GM19193 (cell line): ENCODE data around the gene MYO7A.

ENCODE experiments used
- POLR2A ChIP-seq: IDR thresholded peaks from 4 replicates; pipeline ENCODE4 v1.6.1; 2011; ENCODE audit not compliant: insufficient read depth, insufficient read length; ENCODE audit errors: extremely low read depth

Gene MYO7A

DNA sequence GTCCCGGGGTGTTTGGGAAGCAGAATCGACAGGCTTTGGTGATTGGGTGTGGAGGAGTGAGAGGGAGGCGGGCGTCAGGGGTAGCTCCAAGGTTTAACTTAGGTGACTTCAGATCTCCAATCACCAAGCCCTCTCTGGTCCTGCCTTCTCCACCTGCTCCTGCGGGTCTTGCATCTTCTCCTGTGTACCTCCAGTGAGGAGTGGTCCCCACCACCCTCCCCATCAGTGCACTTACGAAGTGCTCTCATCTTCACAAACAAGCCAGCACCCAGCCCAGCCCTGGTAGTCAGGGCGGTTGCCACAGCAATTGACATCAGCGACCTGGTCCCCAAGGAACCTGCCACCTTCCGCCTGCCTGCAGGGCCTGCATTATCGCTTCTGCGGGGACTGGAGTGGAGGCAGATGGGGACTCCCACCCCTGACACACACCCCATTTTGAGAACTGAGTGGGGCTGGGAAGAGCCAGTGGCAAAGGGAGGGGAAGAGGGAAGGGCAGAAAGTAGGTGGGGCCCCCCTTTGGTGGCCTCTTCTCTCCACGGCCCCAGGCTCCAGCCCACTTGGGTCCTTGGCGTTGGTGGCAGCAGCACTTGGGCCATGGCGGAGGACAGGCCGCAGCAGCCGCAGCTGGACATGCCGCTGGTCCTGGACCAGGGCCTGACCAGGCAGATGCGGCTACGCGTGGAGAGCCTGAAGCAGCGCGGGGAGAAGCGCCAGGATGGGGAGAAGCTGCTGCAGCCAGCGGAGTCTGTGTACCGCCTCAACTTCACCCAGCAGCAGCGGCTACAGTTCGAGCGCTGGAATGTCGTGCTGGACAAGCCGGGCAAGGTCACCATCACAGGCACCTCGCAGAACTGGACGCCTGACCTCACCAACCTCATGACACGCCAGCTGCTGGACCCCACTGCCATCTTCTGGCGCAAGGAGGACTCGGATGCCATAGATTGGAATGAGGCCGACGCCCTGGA, 25.5 kb upstream of the MYO7A start, which contains the start of gene OMP:
Gene OMP (plus strand): TSS at position 595 of the 965 bp plus-strand sequence. CDS start 0 bp downstream, at position 595.
- TF ChIP-seq POLR2A: no peak

DNA sequence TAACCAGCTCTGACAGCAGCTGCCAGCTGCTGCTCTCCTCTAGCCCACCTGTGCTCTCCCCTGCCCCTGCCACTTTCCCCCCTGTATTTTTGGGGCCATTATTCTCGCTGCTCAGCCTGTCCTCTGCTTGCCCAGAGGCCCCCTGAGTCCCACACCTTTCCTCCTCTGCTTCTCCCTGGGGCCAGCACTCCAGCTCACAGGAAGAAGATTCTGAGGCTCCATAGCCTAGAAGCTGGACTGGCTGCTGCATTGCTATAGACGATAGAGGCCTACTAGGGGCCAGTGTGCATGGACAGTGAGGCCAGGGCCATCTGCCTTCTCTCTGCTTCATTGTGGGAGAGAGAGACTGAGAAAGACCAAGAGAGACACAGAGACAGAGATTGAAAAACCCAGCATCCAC, 24.7 kb upstream of the MYO7A start:
- TF ChIP-seq POLR2A: no peak

GRCh38 chr11:77104727-77105126, 23.3 kb upstream of the MYO7A start:
- TF ChIP-seq POLR2A: no peak

GRCh38 chr11:77106321-77106720, 21.7 kb upstream of the MYO7A start:
- no peak for TF ChIP-seq POLR2A

DNA sequence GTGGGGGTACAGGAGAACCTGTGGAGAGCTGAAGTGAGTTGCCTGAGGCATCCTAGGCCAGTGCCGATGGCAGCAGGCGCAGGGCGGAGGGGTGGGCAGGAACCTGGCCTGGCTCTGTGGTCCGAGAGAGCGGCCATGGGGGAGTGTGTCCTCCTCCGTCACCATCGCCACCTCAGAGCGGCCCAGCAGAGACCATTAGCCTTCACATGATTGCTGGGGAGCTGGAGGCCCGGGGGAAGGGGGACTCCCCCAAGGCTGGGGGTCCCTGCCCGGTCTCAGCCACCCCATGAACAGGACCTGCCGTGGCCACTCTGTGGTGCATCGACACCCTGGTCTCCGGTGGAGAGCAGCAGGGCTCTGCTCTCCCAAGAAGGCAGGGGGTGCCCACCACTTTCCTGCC, 21.3 kb upstream of the MYO7A start:
- TF ChIP-seq POLR2A: no peak

GRCh38 chr11:77107950-77108349, 20.1 kb upstream of the MYO7A start:
- TF ChIP-seq POLR2A: no peak

GRCh38 chr11:77108436-77108835, 19.6 kb upstream of the MYO7A start:
- TF ChIP-seq POLR2A: no peak

- no peak for TF ChIP-seq POLR2A
Measured at GRCh38 chr11:77109236-77110019, 18.6 kb upstream of the MYO7A start.

DNA sequence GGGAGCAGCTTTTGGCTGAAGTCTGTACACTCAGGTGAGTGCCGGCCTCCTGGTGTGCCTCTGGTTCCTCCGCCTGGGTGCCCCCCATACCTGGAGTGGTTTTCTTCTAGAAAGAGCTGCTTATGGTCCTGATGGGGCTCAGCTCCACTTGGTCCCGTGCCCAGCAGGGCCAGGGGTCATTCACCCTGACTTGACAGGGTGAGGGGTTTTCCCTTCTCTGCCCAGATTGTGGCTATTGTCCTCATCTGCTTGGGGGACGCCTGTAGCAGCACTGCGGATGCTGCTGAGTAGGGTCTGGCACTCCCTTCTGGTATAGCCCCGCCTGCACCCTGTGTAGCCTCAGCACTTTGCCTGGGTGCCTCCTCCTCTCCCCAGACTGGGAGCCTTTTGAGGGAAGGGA, 17.2 kb upstream of the MYO7A start:
- no peak for TF ChIP-seq POLR2A

- no peak for TF ChIP-seq POLR2A
Measured at GRCh38 chr11:77111277-77111676, 16.8 kb upstream of the MYO7A start.

GRCh38 chr11:77111946-77112345, 16.1 kb upstream of the MYO7A start:
- no peak for TF ChIP-seq POLR2A

DNA sequence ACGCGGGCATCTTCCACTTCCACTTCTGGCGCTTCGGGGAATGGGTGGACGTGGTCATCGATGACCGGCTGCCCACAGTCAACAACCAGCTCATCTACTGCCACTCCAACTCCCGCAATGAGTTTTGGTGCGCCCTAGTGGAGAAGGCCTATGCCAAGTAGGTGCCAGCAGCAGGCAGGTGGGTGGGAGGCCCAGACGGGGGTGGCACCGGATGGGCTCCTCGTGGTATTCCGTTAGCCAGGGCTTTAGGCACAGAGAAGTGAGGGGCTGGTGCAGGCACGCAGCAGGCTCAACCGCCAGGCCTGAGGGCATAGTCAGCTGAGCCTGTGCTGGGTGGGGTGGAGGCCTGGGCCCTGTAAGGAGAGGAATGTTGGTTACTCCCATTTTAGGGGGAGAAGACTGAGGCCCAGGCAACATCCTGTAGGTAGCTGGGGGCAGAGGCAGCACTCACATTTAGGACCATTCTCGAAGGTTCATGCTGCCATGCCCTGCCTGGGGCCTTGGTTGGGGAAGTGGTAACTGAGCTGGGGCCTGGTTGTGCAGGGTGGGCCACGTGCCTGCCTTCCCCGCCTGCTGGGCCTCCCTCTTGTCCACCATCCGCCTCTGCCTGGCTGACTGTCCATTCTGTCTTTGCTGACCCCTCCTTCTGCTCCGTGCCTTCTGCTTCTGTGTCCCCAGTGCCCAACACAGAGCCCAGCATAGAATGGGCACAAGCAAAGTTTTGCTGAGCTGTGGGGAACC, 15.2 kb upstream of the MYO7A start:
- no peak for TF ChIP-seq POLR2A

GRCh38 chr11:77113382-77114088, 14.5 kb upstream of the MYO7A start:
- no peak for TF ChIP-seq POLR2A

- no peak for TF ChIP-seq POLR2A
Measured at GRCh38 chr11:77114089-77114463, 14.0 kb upstream of the MYO7A start.

GRCh38 chr11:77115181-77115611, 12.8 kb upstream of the MYO7A start:
- no peak for TF ChIP-seq POLR2A

DNA sequence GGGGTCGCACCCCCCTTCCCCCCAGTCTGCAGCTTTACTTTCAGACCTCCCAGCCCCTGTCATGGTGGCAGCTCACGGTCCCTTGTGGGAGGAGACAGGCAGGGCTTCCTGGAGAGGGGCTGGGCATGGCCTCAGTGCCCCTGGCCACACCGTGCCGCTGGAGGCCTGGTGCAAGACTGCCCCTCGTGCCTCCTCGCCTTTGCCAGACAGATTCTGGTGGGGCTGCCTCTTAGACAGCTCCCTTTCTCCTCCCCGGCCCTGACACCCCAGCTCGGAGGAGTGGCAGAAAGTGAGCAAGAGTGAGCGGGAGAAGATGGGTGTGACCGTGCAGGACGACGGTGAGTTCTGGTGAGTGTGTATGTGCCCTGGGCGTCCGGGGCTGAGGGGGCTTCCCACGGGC, 12.1 kb upstream of the MYO7A start:
- no peak for TF ChIP-seq POLR2A
